ENCODE data around the gene MRPS2. TPM values are rescaled to one million over a fixed set of nuclear protein-coding genes. Genes with fewer than 3 reads are reported as not detected.

MRPS2 gene
- total RNA-seq, 1 experiment from 2014 or later: 81.0 TPM

- Histone ChIP-seq H3K27ac (ENCODE audit: insufficient read length, low read depth, low read length) (no peak overlapping the region), H3K27me3 (ENCODE audit: insufficient read depth, low read length) (no peaks in the 10 kb centered on the region), H2BK12ac (ENCODE audit: insufficient read length, low read depth, low read length) (no peak overlapping the region), H2BK20ac (ENCODE audit: low read depth, low read length, poor library complexity, severe bottlenecking) (no peak overlapping the region), H2BK15ac (ENCODE audit: low read depth, low read length) (no peak overlapping the region), H3K9ac (ENCODE audit: extremely low read depth, insufficient read length, low read length) (no peak overlapping the region), H3K79me2 (ENCODE audit: insufficient read depth, low read length) (no peaks in the 10 kb centered on the region), H2BK120ac (ENCODE audit: low read depth, low read length, poor library complexity, severe bottlenecking) (no peak overlapping the region), H3K14ac (ENCODE audit: insufficient read depth, low read length) (no peak overlapping the region), H3K4ac (ENCODE audit: low read depth, low read length) (no peak overlapping the region), H3K79me1 (ENCODE audit: insufficient read depth, low read depth, low read length, poor library complexity, severe bottlenecking) (no peaks in the 10 kb centered on the region), H4K91ac (ENCODE audit: insufficient read length, low read depth, low read length) (no peak overlapping the region), H2BK5ac (ENCODE audit: insufficient read length, low read length) (no peak overlapping the region), H3K23ac (ENCODE audit: insufficient read length, low read depth, low read length) (no peak overlapping the region), H3K4me2 (ENCODE audit: insufficient read depth, insufficient read length, low read length) (no peak overlapping the region), H4K8ac (replicated peaks; ENCODE audit: insufficient read length, low read depth, low read length) (no peak overlapping the region), H3K23me2 (ENCODE audit: insufficient read length, low read depth, low read length, poor library complexity, severe bottlenecking) (no peaks in the 10 kb centered on the region), H2AK5ac (ENCODE audit: insufficient read length, low read length) (no peak overlapping the region), H2AFZ (ENCODE audit: low read length) (no peak overlapping the region), H3K18ac (ENCODE audit: insufficient read length, low read depth, low read length) (no peak overlapping the region), H4K20me1 (ENCODE audit: control insufficient read depth, insufficient read depth, insufficient read length) (no peaks in the 10 kb centered on the region), H3T11ph (ENCODE audit: low read length) (no peak overlapping the region), H3K9me3 (ENCODE audit: control insufficient read depth, low read depth, low read length) (no peaks in the 10 kb centered on the region), H3K56ac (ENCODE audit: insufficient read length, low read depth, low read length) (no peak overlapping the region), H3K4me1 (ENCODE audit: insufficient read depth, low read length) (no peaks in the 10 kb centered on the region; the same call in 1 of the 2 replicates), H4K5ac (ENCODE audit: insufficient read length, low read depth, low read length) (no peak overlapping the region)
- no peak for DNase-seq
- Mint-ChIP-seq H3K4me3 (no peak overlapping the region), H3K27me3 (ENCODE audit: low read depth) (peaks cover 6% of the 10 kb centered on the region), H3K36me3 (ENCODE audit: insufficient read depth in 1 of 3, low read depth in 3 of 3) (no peaks in the 10 kb centered on the region), H3K9me3 (no peaks in the 10 kb centered on the region), H3K4me1 (peaks cover 11 to 17% of the 10 kb centered on the region in 2 experiments), H3K27ac (no peak overlapping the region)
- TF ChIP-seq, protein P1, sequence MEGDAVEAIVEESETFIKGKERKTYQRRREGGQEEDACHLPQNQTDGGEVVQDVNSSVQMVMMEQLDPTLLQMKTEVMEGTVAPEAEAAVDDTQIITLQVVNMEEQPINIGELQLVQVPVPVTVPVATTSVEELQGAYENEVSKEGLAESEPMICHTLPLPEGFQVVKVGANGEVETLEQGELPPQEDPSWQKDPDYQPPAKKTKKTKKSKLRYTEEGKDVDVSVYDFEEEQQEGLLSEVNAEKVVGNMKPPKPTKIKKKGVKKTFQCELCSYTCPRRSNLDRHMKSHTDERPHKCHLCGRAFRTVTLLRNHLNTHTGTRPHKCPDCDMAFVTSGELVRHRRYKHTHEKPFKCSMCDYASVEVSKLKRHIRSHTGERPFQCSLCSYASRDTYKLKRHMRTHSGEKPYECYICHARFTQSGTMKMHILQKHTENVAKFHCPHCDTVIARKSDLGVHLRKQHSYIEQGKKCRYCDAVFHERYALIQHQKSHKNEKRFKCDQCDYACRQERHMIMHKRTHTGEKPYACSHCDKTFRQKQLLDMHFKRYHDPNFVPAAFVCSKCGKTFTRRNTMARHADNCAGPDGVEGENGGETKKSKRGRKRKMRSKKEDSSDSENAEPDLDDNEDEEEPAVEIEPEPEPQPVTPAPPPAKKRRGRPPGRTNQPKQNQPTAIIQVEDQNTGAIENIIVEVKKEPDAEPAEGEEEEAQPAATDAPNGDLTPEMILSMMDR (conservative IDR thresholded peaks at IDR 0.05): no peak
- no CpG with 5 or more reads among the region's 10 CpGs for WGBS (ENCODE audit: extremely low coverage, insufficient read length, low lambda C conversion rate)
These were observed 30.6 kb downstream of the MRPS2 start for GRCh38 chr9:135531096-135531495.

Data from H9 (cell line).